ENCODE results near the gene NOC4L. TPM values are rescaled to one million over a fixed set of nuclear protein-coding genes. Genes with fewer than 3 reads are reported as not detected.

NOC4L gene
- total RNA-seq, 1 donor from 2014 or later, result 36.4 TPM

DNA sequence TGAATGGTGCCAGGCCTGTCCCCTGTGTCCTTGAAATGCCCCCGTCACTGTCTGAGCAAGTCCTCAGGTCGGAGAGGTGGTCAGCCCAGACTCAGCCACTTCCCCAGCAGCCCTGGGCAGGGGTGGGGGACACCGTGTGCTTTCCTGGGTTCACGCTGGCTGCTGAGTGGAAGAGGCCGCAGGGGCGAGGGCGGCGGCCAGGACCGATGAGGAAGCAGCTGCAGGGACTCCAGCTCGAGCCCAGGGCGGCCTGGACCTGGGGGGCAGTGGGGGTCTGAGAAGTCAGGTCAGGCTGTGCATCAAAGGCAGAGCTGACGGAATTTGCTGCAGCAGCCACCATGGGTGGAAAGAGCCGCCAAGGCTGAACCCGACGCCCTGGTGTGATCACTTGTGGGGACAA, 28.4 kb downstream of the NOC4L start:
- Mint-ChIP-seq H3K27me3 (ENCODE audit: low read depth) (peaks cover 21% of the 10 kb centered on the region), H3K27ac (ENCODE audit: unreplicated experiment) (no peak overlapping the region), H3K4me3 (no peak overlapping the region)

DNA sequence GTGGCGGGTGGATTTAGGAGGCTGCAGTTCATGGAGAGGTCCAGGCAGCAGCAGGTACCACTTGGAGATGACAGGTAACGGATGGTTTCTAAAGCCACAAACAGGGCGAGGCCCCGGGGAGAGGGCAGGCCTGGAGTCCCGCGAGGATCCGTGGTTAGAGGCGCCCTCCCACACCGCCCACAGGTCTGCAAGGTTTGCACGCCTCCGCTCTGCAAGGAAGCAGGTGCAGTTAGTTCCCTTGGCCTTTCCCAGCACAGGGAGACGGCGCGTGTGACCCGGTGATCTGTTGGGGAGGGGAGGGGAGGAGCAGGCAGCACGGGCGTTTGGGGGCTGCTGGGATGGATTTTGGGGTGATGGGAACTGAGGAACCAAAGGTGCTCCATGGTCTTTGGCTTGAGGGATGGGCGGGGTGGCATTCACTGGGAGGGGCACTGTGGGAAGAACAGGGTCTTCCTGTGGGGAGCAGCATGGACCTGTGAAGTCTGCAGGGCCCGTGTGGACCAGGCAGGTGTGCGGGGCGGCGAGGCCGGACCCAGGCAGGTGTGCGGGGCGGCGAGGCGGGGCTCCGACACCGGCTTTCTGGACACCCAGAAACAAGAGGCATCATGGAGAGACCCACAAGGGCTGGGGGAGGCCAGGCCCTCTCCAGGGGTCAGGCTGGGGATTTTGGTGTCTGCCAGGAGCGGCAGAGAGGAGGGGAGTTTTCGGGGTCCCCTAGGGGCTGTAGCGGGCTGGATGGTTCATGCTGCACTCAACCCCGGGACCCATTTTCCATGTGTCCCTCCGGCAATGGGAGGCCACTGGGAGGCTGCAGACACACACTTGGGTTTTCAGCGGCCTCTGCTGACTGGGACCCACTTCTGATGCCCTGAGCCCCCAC, 29.1 kb downstream of the NOC4L start:
- H3K4me3 Mint-ChIP-seq, result no peak overlapping the region
- no peak for DNase-seq (ENCODE audit: low read depth, low spot score)
- no peaks in the 10 kb centered on the region for H3K36me3 Mint-ChIP-seq (ENCODE audit: low read depth)
- TF ChIP-seq, protein P1, sequence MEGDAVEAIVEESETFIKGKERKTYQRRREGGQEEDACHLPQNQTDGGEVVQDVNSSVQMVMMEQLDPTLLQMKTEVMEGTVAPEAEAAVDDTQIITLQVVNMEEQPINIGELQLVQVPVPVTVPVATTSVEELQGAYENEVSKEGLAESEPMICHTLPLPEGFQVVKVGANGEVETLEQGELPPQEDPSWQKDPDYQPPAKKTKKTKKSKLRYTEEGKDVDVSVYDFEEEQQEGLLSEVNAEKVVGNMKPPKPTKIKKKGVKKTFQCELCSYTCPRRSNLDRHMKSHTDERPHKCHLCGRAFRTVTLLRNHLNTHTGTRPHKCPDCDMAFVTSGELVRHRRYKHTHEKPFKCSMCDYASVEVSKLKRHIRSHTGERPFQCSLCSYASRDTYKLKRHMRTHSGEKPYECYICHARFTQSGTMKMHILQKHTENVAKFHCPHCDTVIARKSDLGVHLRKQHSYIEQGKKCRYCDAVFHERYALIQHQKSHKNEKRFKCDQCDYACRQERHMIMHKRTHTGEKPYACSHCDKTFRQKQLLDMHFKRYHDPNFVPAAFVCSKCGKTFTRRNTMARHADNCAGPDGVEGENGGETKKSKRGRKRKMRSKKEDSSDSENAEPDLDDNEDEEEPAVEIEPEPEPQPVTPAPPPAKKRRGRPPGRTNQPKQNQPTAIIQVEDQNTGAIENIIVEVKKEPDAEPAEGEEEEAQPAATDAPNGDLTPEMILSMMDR (conservative IDR thresholded peaks at IDR 0.05), result no peak
- peaks cover 22% of the 10 kb centered on the region for H3K27me3 Mint-ChIP-seq (ENCODE audit: low read depth)
- H3K27ac Mint-ChIP-seq (ENCODE audit: unreplicated experiment), result no peak overlapping the region
- peaks cover 2% of the 10 kb centered on the region for H3K4me1 Mint-ChIP-seq
- no peaks in the 10 kb centered on the region for H3K9me3 Mint-ChIP-seq

More for the DNA sequence above, 28.4 kb downstream of the NOC4L start:
- no peaks in the 10 kb centered on the region for H3K9me3 Mint-ChIP-seq
- no peaks in the 10 kb centered on the region for H3K4me1 Mint-ChIP-seq
- H3K36me3 Mint-ChIP-seq (ENCODE audit: low read depth), result no peaks in the 10 kb centered on the region
- TF ChIP-seq, protein P1 (conservative IDR thresholded peaks at IDR 0.05), result no peak
- DNase-seq (ENCODE audit: low read depth, low spot score), result no peak

GRCh38 chr12:132174015-132174838, 30.0 kb downstream of the NOC4L start:
- TF ChIP-seq, protein P1 (conservative IDR thresholded peaks at IDR 0.05), result no peak
- no peaks in the 10 kb centered on the region for H3K9me3 Mint-ChIP-seq
- H3K4me1 Mint-ChIP-seq, result peaks cover 8% of the 10 kb centered on the region
- peaks cover 31% of the 10 kb centered on the region for H3K27me3 Mint-ChIP-seq (ENCODE audit: low read depth)
- DNase-seq (ENCODE audit: low read depth, low spot score), result no peak
- no peak overlapping the region for H3K27ac Mint-ChIP-seq (ENCODE audit: unreplicated experiment)
- H3K4me3 Mint-ChIP-seq, result no peak overlapping the region
- H3K36me3 Mint-ChIP-seq (ENCODE audit: low read depth), result no peaks in the 10 kb centered on the region

- DNase-seq (ENCODE audit: low read depth, low spot score), result no peak
- TF ChIP-seq, protein P1 (conservative IDR thresholded peaks at IDR 0.05), result no peak
- no peak overlapping the region for H3K27ac Mint-ChIP-seq (ENCODE audit: unreplicated experiment)
- H3K4me3 Mint-ChIP-seq, result no peak overlapping the region
- peaks cover 35% of the 10 kb centered on the region for H3K27me3 Mint-ChIP-seq (ENCODE audit: low read depth)
- peaks cover 8% of the 10 kb centered on the region for H3K4me1 Mint-ChIP-seq
- H3K36me3 Mint-ChIP-seq (ENCODE audit: low read depth), result no peaks in the 10 kb centered on the region
- H3K9me3 Mint-ChIP-seq, result no peaks in the 10 kb centered on the region
Observed at GRCh38 chr12:132174839-132175490, 30.7 kb downstream of the NOC4L start.

Measured in neural crest cell (in vitro differentiated cells).